HepG2 (cell line): Measurements from ENCODE around the gene RASGRP2. TPM values are rescaled to one million over a fixed set of nuclear protein-coding genes. Genes with fewer than 3 reads are reported as not detected.

ENCODE experiments used
- ADNP ChIP-seq: sonication (generic); formaldehyde crosslinking; IDR thresholded peaks from 2 replicates; pipeline ENCODE4 v1.4.0; 2020; ENCODE audit warnings: missing genetic modification reagents
- FOXK1 ChIP-seq: sonication (generic); formaldehyde crosslinking; IDR thresholded peaks from 2 replicates; pipeline ENCODE4 v1.4.0; 2020; ENCODE audit warnings: low read depth, missing genetic modification reagents, borderline replicate concordance
- FOXM1 ChIP-seq: sonication (generic); formaldehyde crosslinking; IDR thresholded peaks from 2 replicates; pipeline ENCODE4 v1.5.0; 2020; ENCODE audit warnings: missing genetic modification reagents
- HMGA1 ChIP-seq: sonication (generic); formaldehyde crosslinking; conservative IDR thresholded peaks from 2 replicates; pipeline ENCODE4 v1.4.0; 2020; ENCODE audit warnings: missing genetic modification reagents
- KDM1A ChIP-seq: IDR thresholded peaks from 2 replicates; pipeline ENCODE4 v1.6.1; 2016; ENCODE audit warnings: missing compliant biosample characterization
- MAFG ChIP-seq: sonication (generic); formaldehyde crosslinking; IDR thresholded peaks from 2 replicates; pipeline ENCODE4 v1.5.1; 2020; ENCODE audit warnings: mild to moderate bottlenecking, missing genetic modification reagents
- NCOR1 ChIP-seq: fragments of 200-600 bp; sonication (generic); IDR thresholded peaks from 2 replicates; pipeline ENCODE4 v1.7.0; 2017; ENCODE audit warnings: antibody characterized with exemption, low read length, borderline replicate concordance
- PAX8 ChIP-seq: sonication (generic); formaldehyde crosslinking; IDR thresholded peaks from 2 replicates; pipeline ENCODE4 v1.8.0; 2022; ENCODE audit warnings: mild to moderate bottlenecking, missing genetic modification reagents, borderline replicate concordance
- SMARCC2 ChIP-seq: fragments of 450-650 bp; IDR thresholded peaks from 2 replicates; pipeline ENCODE4 v1.6.1; 2017; ENCODE audit warnings: antibody characterized with exemption, mild to moderate bottlenecking
- TMF1 ChIP-seq: sonication (generic); formaldehyde crosslinking; IDR thresholded peaks from 2 replicates; pipeline ENCODE4 v1.8.1; 2022; ENCODE audit warnings: low read depth, missing genetic modification reagents
- ZNF274 ChIP-seq: sonication (generic); formaldehyde crosslinking; IDR thresholded peaks from 2 replicates; pipeline ENCODE4 v1.5.1; 2020; ENCODE audit warnings: mild to moderate bottlenecking, missing genetic modification reagents
- ZNF597 ChIP-seq: sonication (generic); formaldehyde crosslinking; IDR thresholded peaks from 2 replicates; pipeline ENCODE4 v1.5.0; 2020; ENCODE audit warnings: missing genetic modification reagents
- ZNF615 ChIP-seq: sonication (generic); formaldehyde crosslinking; IDR thresholded peaks from 2 replicates; pipeline ENCODE4 v1.5.0; 2020; ENCODE audit warnings: mild to moderate bottlenecking, missing genetic modification reagents, borderline replicate concordance
- ZSCAN22 ChIP-seq: sonication (generic); formaldehyde crosslinking; IDR thresholded peaks from 2 replicates; pipeline ENCODE4 v1.4.0; 2020; ENCODE audit warnings: mild to moderate bottlenecking, missing genetic modification reagents
- ZUFSP ChIP-seq: sonication (generic); formaldehyde crosslinking; IDR thresholded peaks from 2 replicates; pipeline ENCODE4 v1.9.0; 2021; ENCODE audit warnings: missing genetic modification reagents, mild to moderate bottlenecking, borderline replicate concordance
- polyA plus RNA-seq, 8 experiments: library from polyadenylated mRNA; depleted of rRNA in 3 of 8; stranded (reverse) in 7 of 8; unstranded in 1 of 8; fragments of >200 nt; fragmentation: Illumina TruSeq in 4 of 8; extraction: Trizol in 4 of 8; gene quantifications; 2 replicates each; pipeline versions ENCODE4 v1.2.1 to v1.2.3, GENCODE V29; 2011 to 2016; ENCODE audit warnings: low read depth in 4 of 8, missing spikeins in 1 of 8, mixed read lengths in 1 of 8; ENCODE audit not compliant: insufficient read depth in 1 of 8
- total RNA-seq, 5 experiments: library from RNA; depleted of rRNA; stranded (reverse); fragments of >200 nt; fragmentation: Illumina TruSeq; extraction: Trizol; gene quantifications; 2 replicates each; pipeline ENCODE4 v1.2.3, GENCODE V29; 2016; ENCODE audit warnings: low read depth in 1 of 5
- TF ChIP-seq, protein P1 (sequence below): sonication (generic); formaldehyde crosslinking; IDR thresholded peaks from 2 replicates; pipeline ENCODE4 v1.5.0; 2020; ENCODE audit warnings: mild to moderate bottlenecking, missing genetic modification reagents
- TF ChIP-seq, protein P2 (sequence below): sonication (generic); formaldehyde crosslinking; conservative IDR thresholded peaks from 2 replicates; pipeline ENCODE4 v1.4.0; 2020; ENCODE audit warnings: missing genetic modification reagents
- TF ChIP-seq, protein P3 (sequence below): sonication (generic); formaldehyde crosslinking; IDR thresholded peaks from 2 replicates; pipeline ENCODE4 v1.4.0; 2020; ENCODE audit warnings: mild to moderate bottlenecking, missing genetic modification reagents

Gene RASGRP2
- total and polyA plus RNA-seq, 2 of the 13 experiments (the other 11 are each of a cell fraction or from before 2014, with no cell fraction given) = 0.61 TPM; not detected in 1

DNA sequence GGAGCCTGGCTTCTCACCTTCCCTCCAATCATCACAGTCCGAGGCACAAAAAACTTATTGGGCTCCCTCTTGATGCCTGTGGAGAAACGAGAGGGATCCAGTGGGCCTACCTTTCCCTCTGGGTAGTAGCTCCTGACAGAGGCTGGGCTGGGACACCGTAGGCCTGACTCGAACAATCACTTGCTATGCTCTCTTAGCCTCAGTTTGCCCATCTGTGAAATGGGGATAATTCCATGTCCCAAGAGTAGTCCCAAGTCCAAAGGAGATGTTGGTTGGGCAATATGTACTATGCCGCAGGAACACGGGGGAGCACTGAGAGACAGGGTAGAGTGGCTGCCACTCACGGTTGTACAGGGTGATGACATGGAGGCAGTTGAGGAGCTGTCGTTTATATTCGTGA, 7.6 kb upstream of the RASGRP2 start (continued):
- TF ChIP-seq, protein P1, sequence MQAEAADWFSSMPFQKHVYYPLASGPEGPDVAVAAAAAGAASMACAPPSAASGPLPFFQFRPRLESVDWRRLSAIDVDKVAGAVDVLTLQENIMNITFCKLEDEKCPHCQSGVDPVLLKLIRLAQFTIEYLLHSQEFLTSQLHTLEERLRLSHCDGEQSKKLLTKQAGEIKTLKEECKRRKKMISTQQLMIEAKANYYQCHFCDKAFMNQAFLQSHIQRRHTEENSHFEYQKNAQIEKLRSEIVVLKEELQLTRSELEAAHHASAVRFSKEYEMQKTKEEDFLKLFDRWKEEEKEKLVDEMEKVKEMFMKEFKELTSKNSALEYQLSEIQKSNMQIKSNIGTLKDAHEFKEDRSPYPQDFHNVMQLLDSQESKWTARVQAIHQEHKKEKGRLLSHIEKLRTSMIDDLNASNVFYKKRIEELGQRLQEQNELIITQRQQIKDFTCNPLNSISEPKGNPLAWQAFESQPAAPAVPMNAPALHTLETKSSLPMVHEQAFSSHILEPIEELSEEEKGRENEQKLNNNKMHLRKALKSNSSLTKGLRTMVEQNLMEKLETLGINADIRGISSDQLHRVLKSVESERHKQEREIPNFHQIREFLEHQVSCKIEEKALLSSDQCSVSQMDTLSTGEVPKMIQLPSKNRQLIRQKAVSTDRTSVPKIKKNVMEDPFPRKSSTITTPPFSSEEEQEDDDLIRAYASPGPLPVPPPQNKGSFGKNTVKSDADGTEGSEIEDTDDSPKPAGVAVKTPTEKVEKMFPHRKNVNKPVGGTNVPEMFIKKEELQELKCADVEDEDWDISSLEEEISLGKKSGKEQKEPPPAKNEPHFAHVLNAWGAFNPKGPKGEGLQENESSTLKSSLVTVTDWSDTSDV = no peak
- TF ChIP-seq TMF1 (CRISPR knock-in tag) (no peak), NCOR1 (no peak), ZSCAN22 (no peak), ADNP (CRISPR knock-in tag) (0 out of 2 replicates have a peak, but pooled peaks have one; percentile 20), ZNF274 (no peak), ZUFSP (CRISPR knock-in tag) (no peak), MAFG (CRISPR knock-in tag) (no peak), KDM1A (CRISPR knock-in tag) (peak; percentile 81), HMGA1 (CRISPR knock-in tag) (no peak), SMARCC2 (no peak), ZNF615 (CRISPR knock-in tag) (no peak), PAX8 (CRISPR knock-in tag) (no peak), ZNF597 (CRISPR knock-in tag) (no peak), FOXK1 (CRISPR knock-in tag) (no peak), FOXM1 (CRISPR knock-in tag) (no peak)
- TF ChIP-seq, protein P2, sequence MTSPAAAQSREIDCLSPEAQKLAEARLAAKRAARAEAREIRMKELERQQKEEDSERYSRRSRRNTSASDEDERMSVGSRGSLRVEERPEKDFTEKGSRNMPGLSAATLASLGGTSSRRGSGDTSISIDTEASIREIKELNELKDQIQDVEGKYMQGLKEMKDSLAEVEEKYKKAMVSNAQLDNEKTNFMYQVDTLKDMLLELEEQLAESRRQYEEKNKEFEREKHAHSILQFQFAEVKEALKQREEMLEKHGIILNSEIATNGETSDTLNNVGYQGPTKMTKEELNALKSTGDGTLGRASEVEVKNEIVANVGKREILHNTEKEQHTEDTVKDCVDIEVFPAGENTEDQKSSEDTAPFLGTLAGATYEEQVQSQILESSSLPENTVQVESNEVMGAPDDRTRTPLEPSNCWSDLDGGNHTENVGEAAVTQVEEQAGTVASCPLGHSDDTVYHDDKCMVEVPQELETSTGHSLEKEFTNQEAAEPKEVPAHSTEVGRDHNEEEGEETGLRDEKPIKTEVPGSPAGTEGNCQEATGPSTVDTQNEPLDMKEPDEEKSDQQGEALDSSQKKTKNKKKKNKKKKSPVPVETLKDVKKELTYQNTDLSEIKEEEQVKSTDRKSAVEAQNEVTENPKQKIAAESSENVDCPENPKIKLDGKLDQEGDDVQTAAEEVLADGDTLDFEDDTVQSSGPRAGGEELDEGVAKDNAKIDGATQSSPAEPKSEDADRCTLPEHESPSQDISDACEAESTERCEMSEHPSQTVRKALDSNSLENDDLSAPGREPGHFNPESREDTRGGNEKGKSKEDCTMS = no peak
- TF ChIP-seq, protein P3, sequence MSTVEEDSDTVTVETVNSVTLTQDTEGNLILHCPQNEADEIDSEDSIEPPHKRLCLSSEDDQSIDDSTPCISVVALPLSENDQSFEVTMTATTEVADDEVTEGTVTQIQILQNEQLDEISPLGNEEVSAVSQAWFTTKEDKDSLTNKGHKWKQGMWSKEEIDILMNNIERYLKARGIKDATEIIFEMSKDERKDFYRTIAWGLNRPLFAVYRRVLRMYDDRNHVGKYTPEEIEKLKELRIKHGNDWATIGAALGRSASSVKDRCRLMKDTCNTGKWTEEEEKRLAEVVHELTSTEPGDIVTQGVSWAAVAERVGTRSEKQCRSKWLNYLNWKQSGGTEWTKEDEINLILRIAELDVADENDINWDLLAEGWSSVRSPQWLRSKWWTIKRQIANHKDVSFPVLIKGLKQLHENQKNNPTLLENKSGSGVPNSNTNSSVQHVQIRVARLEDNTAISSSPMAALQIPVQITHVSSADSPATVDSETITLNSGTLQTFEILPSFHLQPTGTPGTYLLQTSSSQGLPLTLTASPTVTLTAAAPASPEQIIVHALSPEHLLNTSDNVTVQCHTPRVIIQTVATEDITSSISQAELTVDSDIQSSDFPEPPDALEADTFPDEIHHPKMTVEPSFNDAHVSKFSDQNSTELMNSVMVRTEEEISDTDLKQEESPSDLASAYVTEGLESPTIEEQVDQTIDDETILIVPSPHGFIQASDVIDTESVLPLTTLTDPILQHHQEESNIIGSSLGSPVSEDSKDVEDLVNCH (CRISPR knock-in tag) = no peak
